WERI-Rb-1 (cell line): ENCODE measurements around the gene CNTFR.

ENCODE experiments used
- DNase-seq: peaks from one replicate; pipeline ENCODE4 v3.0.0-alpha.2; 2020
- H3K27ac ChIP-seq: fragments of 250-450 bp; sonication (Bioruptor Pico); 2 replicates; pipeline ENCODE4 v1.5.1; 2020; ENCODE audit warnings: mild to moderate bottlenecking, moderate library complexity
- H3K27me3 ChIP-seq: fragments of 250-450 bp; sonication (Bioruptor Pico); 2 replicates; pipeline ENCODE4 v1.5.1; 2021; ENCODE audit warnings: mild to moderate bottlenecking, low read depth, moderate library complexity; ENCODE audit not compliant: insufficient read depth, severe bottlenecking
- H3K36me3 ChIP-seq: fragments of 250-450 bp; sonication (Bioruptor Pico); 2 replicates; pipeline ENCODE4 v1.5.1; 2020; ENCODE audit warnings: mild to moderate bottlenecking, moderate library complexity
- H3K4me3 ChIP-seq: 2 replicates; pipeline ENCODE4 v1.5.1; 2011; ENCODE audit warnings: low read depth, mild to moderate bottlenecking, control low read depth, low read length
- H3K9me3 ChIP-seq: fragments of 250-450 bp; sonication (Bioruptor Pico); 2 replicates; pipeline ENCODE4 v1.5.1; 2021; ENCODE audit warnings: mild to moderate bottlenecking, moderate library complexity; ENCODE audit not compliant: severe bottlenecking
- CTCF ChIP-seq: IDR thresholded peaks from 2 replicates; pipeline ENCODE4 v1.5.1; 2011; ENCODE audit warnings: low read depth, mild to moderate bottlenecking, control low read depth, inconsistent platforms, low read length

CNTFR gene

GRCh38 chr9:34581318-34581717 lies 8.2 kb downstream of the CNTFR start:
- no peaks in the 10 kb centered on the region for H3K9me3 ChIP-seq
- H3K27me3 ChIP-seq: no peaks in the 10 kb centered on the region
- no peaks in the 10 kb centered on the region for H3K36me3 ChIP-seq
- TF ChIP-seq CTCF: no peak
- no peak overlapping the region for H3K4me3 ChIP-seq
- DNase-seq: no peak
- H3K27ac ChIP-seq: no peak overlapping the region

GRCh38 chr9:34580358-34580757 lies 9.2 kb downstream of the CNTFR start:
- no peaks in the 10 kb centered on the region for H3K36me3 ChIP-seq
- no peaks in the 10 kb centered on the region for H3K9me3 ChIP-seq
- no peak overlapping the region for H3K4me3 ChIP-seq
- no peaks in the 10 kb centered on the region for H3K27me3 ChIP-seq
- TF ChIP-seq CTCF: no peak
- peak; percentile 46 for DNase-seq
- H3K27ac ChIP-seq: peak overlapping the region; percentile 87

- DNase-seq: no peak
- Histone ChIP-seq H3K36me3 (no peaks in the 10 kb centered on the region), H3K27me3 (no peaks in the 10 kb centered on the region), H3K9me3 (no peaks in the 10 kb centered on the region), H3K27ac (peak overlapping the region; percentile 87), H3K4me3 (no peak overlapping the region)
- no peak for TF ChIP-seq CTCF
Observed at GRCh38 chr9:34579808-34580163, 9.7 kb downstream of the CNTFR start.

GRCh38 chr9:34579104-34579807 lies 10.3 kb downstream of the CNTFR start:
- Histone ChIP-seq H3K27ac (peak overlapping the region; percentile 87), H3K4me3 (peak overlapping the region; percentile 18), H3K36me3 (no peaks in the 10 kb centered on the region), H3K9me3 (no peaks in the 10 kb centered on the region), H3K27me3 (no peaks in the 10 kb centered on the region)
- peak; percentile 86 for DNase-seq
- TF ChIP-seq CTCF: no peak

- Histone ChIP-seq H3K9me3 (no peaks in the 10 kb centered on the region), H3K27ac (peak overlapping the region; percentile 87), H3K4me3 (peak overlapping the region; percentile 18), H3K27me3 (no peaks in the 10 kb centered on the region), H3K36me3 (no peaks in the 10 kb centered on the region)
- peak; percentile 44 for DNase-seq
- TF ChIP-seq CTCF: no peak
Observed at GRCh38 chr9:34578241-34579103, 11.1 kb downstream of the CNTFR start.
